Right lobe of liver (tissue), 6 donors: ENCODE data around the gene INSIG1. TPM values are rescaled to one million over a fixed set of nuclear protein-coding genes. Genes with fewer than 3 reads are reported as not detected.
A peak's percentile ranks its signal among the peaks of the same experiment; 100 is the strongest.

Experiments used
- ATAC-seq, 4 donors: fragments of 200-7000 bp; cut with Tn5 transposase; one replicate each; pipeline ENCODE4 v1.9.1; 2020; ENCODE audit warnings: mild to moderate bottlenecking in 4 of 4, moderate library complexity in 4 of 4
- DNase-seq, 3 donors: peaks; one replicate each; pipeline ENCODE4 v3.0.0-alpha.2; 2020
- H3K27ac ChIP-seq, 3 donors: fragments of 200-600 bp; one replicate each; pipeline ENCODE4 v1.8.0; 2022
- H3K27me3 ChIP-seq, 2 donors: fragments of 200-600 bp; one replicate each; pipeline ENCODE4 v1.8.0; 2022
- H3K36me3 ChIP-seq, 4 donors: fragments of 200-600 bp; sonication (generic) in 1 of 4; one replicate each; pipeline versions ENCODE4 v1.5.1 to v1.8.0; 2017 to 2022; ENCODE audit warnings: control low read depth in 1 of 4
- H3K4me1 ChIP-seq, 4 donors: fragments of 200-600 bp; sonication (generic) in 1 of 4; one replicate each; pipeline versions ENCODE4 v1.5.1 to v1.8.0; 2017 to 2022; ENCODE audit warnings: control low read depth in 1 of 4
- H3K4me3 ChIP-seq, 3 donors: fragments of 200-600 bp; one replicate each; pipeline ENCODE4 v1.8.0; 2022
- H3K9me3 ChIP-seq, 4 donors: fragments of 200-600 bp; sonication (generic) in 1 of 4; one replicate each; pipeline versions ENCODE4 v1.5.1 to v1.8.0; 2017 to 2022; ENCODE audit warnings: control low read depth in 1 of 4
- CTCF ChIP-seq, 4 donors: fragments of 200-600 bp in 3 of 4; fragments of 450-650 bp in 1 of 4; IDR thresholded peaks; one replicate each; pipeline versions ENCODE4 v1.5.1 to v1.8.0; 2016 to 2022; ENCODE audit warnings: antibody characterized with exemption in 4 of 4, mild to moderate bottlenecking in 2 of 4
- POLR2A ChIP-seq: fragments of 450-650 bp; IDR thresholded peaks from one replicate; pipeline ENCODE4 v1.6.1; 2017; ENCODE audit warnings: antibody characterized with exemption, mild to moderate bottlenecking
- WGBS: methylation state at CpG from one replicate; pipeline ENCODE4 v1.1.6; 2018; ENCODE audit warnings: low coverage, low lambda C conversion rate; ENCODE audit not compliant: insufficient coverage; ENCODE audit errors: missing lambda C conversion rate; 5-methylcytosine and 5-hydroxymethylcytosine counted together
- intact Hi-C, 2 donors: fragments of 100-400 bp; cut with DNase I; formaldehyde crosslinking; loops; one replicate each; pipeline versions ENCODE4 v1.11.2 to v1.14.1; 2022
- total RNA-seq, 6 experiments: library from RNA; depleted of rRNA in 2 of 6; stranded (reverse); fragments of >200 nt in 2 of 6; fragmentation: NEBNext Ultra II Directional in 3 of 6; extraction: Animal tissue kit (Norgen Biotek cat#: 25700) in 3 of 6; gene quantifications; one replicate each; pipeline versions ENCODE4 v1.1.0 to v1.2.4, GENCODE V29; 2016 to 2023
- donor health status: DM: no; HTN: yes; CAD: no.
- donor health status: DM: no; HTN: no; CAD: no.
- donor health status: DM: no; HTN: no; CAD: no.
- donor health status: DM: no; HTN: yes; CAD: no.
- donor health status: DM: no; HTN: yes; CAD: no.

INSIG1 gene
- total RNA-seq, 6 experiments from 2014 or later = 130 to 625 (median 205) TPM

- Histone ChIP-seq H3K4me1 (no peaks in the 10 kb centered on the region), H3K36me3 (no peaks in the 10 kb centered on the region), H3K27ac (no peak overlapping the region), H3K27me3 (no peaks in the 10 kb centered on the region), H3K4me3 (no peak overlapping the region), H3K9me3 (no peaks in the 10 kb centered on the region)
- intact Hi-C loops = no loop called here
- DNase-seq (no peak), ATAC-seq (no peak)
- TF ChIP-seq POLR2A = no peak
- TF ChIP-seq CTCF (IDR thresholded peaks at IDR 0.05) = no peak
- WGBS = 50% methylated on average over 16 of the region's 19 CpGs
Measured at GRCh38 chr7:155324012-155324917, 26.6 kb downstream of the INSIG1 start.

GRCh38 chr7:155324918-155325235 is 27.2 kb downstream of the INSIG1 start:
- H3K4me1 ChIP-seq = no peaks in the 10 kb centered on the region
- intact Hi-C loops = no loop called here
- DNase-seq (no peak), ATAC-seq (no peak)
- H3K9me3 ChIP-seq = no peaks in the 10 kb centered on the region
- H3K27me3 ChIP-seq = no peaks in the 10 kb centered on the region
- H3K4me3 ChIP-seq = no peak overlapping the region
- TF ChIP-seq CTCF (IDR thresholded peaks at IDR 0.05) (no peak), POLR2A (no peak)
- no CpG with 5 or more reads among the region's 2 CpGs for WGBS
- H3K27ac ChIP-seq = no peak overlapping the region
- H3K36me3 ChIP-seq = no peaks in the 10 kb centered on the region

GRCh38 chr7:155326385-155326784 is 28.7 kb downstream of the INSIG1 start:
- WGBS = 33% methylated on average over 2 of the region's 9 CpGs
- Histone ChIP-seq H3K4me3 (no peak overlapping the region), H3K4me1 (no peaks in the 10 kb centered on the region), H3K27ac (no peak overlapping the region), H3K9me3 (no peaks in the 10 kb centered on the region), H3K27me3 (no peaks in the 10 kb centered on the region), H3K36me3 (no peaks in the 10 kb centered on the region)
- no peak for DNase-seq
- TF ChIP-seq POLR2A (no peak), CTCF (IDR thresholded peaks at IDR 0.05) (no peak)
- intact Hi-C loops = no loop called here
- ATAC-seq = no peak

- no peaks in the 10 kb centered on the region for H3K27me3 ChIP-seq
- no peaks in the 10 kb centered on the region for H3K36me3 ChIP-seq
- intact Hi-C loops = no loop called here
- 54% methylated on average over 4 of the region's 13 CpGs for WGBS
- H3K9me3 ChIP-seq = no peaks in the 10 kb centered on the region
- DNase-seq (no peak), ATAC-seq (peak in 1 of 4 donors; percentile 54)
- no peak overlapping the region for H3K27ac ChIP-seq
- H3K4me3 ChIP-seq = no peak overlapping the region
- no peak for TF ChIP-seq CTCF (IDR thresholded peaks at IDR 0.05)
- no peaks in the 10 kb centered on the region for H3K4me1 ChIP-seq
Measured at GRCh38 chr7:155327590-155328320, 30.1 kb downstream of the INSIG1 start.
